MM.1S (cell line): ENCODE results near the gene CNN3.

ENCODE experiments used
- CTCF ChIP-seq: fragments of 300-600 bp; sonication (generic); IDR thresholded peaks from 2 replicates; pipeline ENCODE4 v1.5.1; 2016; ENCODE audit warnings: antibody characterized with exemption, low read length, mixed read lengths
- EZH2 ChIP-seq: fragments of 300-600 bp; sonication (generic); optimal IDR thresholded peaks from 2 replicates; pipeline ENCODE3; 2017; ENCODE audit warnings: low read depth, mild to moderate bottlenecking, antibody characterized with exemption, low read length, mixed read lengths

- TF ChIP-seq CTCF = no peak
- no peak for TF ChIP-seq EZH2
Observed at GRCh38 chr1:94863297-94863911, 63.5 kb downstream of the CNN3 start.
